ENCODE results near the gene SHANK1.

DNA sequence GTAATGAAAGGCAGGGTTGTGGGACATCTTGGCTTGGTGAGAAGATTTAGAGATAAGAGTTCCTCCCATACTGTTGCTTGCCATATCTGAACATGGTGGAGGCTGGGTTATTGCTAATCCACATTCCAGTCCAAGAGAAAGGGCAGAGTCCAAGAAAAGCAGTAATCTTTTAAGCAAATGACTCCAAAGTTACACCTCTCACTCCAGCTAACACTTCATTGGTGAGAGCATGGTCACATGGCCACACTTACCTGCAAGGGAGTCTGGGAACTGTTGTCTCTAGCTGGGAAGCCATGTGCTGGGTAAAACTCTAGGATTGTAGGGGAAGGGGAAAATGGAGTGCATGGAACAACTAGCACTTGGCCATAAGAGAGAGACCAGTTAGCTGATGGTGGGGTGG is 64.7 kb downstream of the SHANK1 start:
- no peak for TF ChIP-seq NCOA2 (CRISPR knock-in tag; IDR thresholded peaks at IDR 0.05)
- no peak for TF ChIP-seq ATF7 (IDR thresholded peaks at IDR 0.05)
- no peak for TF ChIP-seq ATF7 (CRISPR knock-in tag; IDR thresholded peaks at IDR 0.05)
- TF ChIP-seq, protein P1, sequence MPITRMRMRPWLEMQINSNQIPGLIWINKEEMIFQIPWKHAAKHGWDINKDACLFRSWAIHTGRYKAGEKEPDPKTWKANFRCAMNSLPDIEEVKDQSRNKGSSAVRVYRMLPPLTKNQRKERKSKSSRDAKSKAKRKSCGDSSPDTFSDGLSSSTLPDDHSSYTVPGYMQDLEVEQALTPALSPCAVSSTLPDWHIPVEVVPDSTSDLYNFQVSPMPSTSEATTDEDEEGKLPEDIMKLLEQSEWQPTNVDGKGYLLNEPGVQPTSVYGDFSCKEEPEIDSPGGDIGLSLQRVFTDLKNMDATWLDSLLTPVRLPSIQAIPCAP (CRISPR knock-in tag; IDR thresholded peaks at IDR 0.05; ENCODE audit: low read depth): no peak
- TF ChIP-seq, protein P2, sequence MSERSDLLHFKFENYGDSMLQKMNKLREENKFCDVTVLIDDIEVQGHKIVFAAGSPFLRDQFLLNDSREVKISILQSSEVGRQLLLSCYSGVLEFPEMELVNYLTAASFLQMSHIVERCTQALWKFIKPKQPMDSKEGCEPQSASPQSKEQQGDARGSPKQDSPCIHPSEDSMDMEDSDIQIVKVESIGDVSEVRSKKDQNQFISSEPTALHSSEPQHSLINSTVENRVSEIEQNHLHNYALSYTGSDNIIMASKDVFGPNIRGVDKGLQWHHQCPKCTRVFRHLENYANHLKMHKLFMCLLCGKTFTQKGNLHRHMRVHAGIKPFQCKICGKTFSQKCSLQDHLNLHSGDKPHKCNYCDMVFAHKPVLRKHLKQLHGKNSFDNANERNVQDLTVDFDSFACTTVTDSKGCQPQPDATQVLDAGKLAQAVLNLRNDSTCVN (CRISPR knock-in tag; IDR thresholded peaks at IDR 0.05; ENCODE audit: borderline replicate concordance): no peak
- no peak for TF ChIP-seq ARID3A (IDR thresholded peaks at IDR 0.05; ENCODE audit: low read depth, low read length)
- TF ChIP-seq CTCF (CRISPR knock-in tag; IDR thresholded peaks at IDR 0.05): no peak
- no peak for TF ChIP-seq ZNF510 (CRISPR knock-in tag; IDR thresholded peaks at IDR 0.05; ENCODE audit: low read depth)
- no peak for TF ChIP-seq ESRRA (CRISPR knock-in tag; IDR thresholded peaks at IDR 0.05; ENCODE audit: low read depth)
- TF ChIP-seq MAZ (IDR thresholded peaks at IDR 0.05; ENCODE audit: borderline replicate concordance, low read depth, low read length): no peak
- no peak for TF ChIP-seq MAZ (CRISPR knock-in tag; IDR thresholded peaks at IDR 0.05; ENCODE audit: low read depth)
- no peak for TF ChIP-seq FOXA3 (CRISPR knock-in tag; IDR thresholded peaks at IDR 0.05)
- TF ChIP-seq ZNF275 (CRISPR knock-in tag; IDR thresholded peaks at IDR 0.05; ENCODE audit: borderline replicate concordance): no peak

Measured in HepG2 (cell line).